Panc1 (cell line): ENCODE results near the gene TMEM62. TPM values are rescaled to one million over a fixed set of nuclear protein-coding genes. Genes with fewer than 3 reads are reported as not detected.
A peak's percentile ranks its signal among the peaks of the same experiment; 100 is the strongest.

ENCODE experiments used
- ATAC-seq: fragments of 200-7000 bp; cut with Tn5 transposase; 2 replicates; pipeline ENCODE4 v1.9.1; 2020; ENCODE audit warnings: mild to moderate bottlenecking, moderate library complexity
- BruUV-seq: library from RNA; stranded (reverse); fragments of 400-500 nt; replicated peaks from 2 replicates; lab custom pipeline; 2021; lab: Mats Ljungman, UMichigan
- CTCF ChIA-PET: fragments of 300-600 bp; sonication (Branson Sonifier 250); formaldehyde crosslinking; loops from one replicate; lab custom pipeline; 2022; ENCODE audit warnings: antibody characterized with exemption; lab: Charles Lee
- POLR2A ChIA-PET: fragments of 300-600 bp; sonication (Branson Sonifier 250); formaldehyde crosslinking; loops from one replicate; lab custom pipeline; 2022; ENCODE audit warnings: antibody characterized with exemption; lab: Charles Lee
- DNase-seq: peaks from one replicate; pipeline ENCODE4 v3.0.0-alpha.2; 2010; ENCODE audit warnings: low read depth, low spot score
- H3K27ac ChIP-seq: 2 replicates; pipeline ENCODE4 v1.5.1; 2011; ENCODE audit warnings: mild to moderate bottlenecking, low read length, inconsistent platforms
- H3K27me3 ChIP-seq: fragments of 200-500 bp; sonication (Bioruptor generic); 2 replicates; pipeline ENCODE4 v1.6.0; 2014; ENCODE audit warnings: low read length, inconsistent platforms; ENCODE audit not compliant: control insufficient read depth, insufficient read depth
- H3K36me3 ChIP-seq: fragments of 200-500 bp; sonication (Bioruptor generic); 2 replicates; pipeline ENCODE4 v1.5.1; 2014; ENCODE audit warnings: inconsistent platforms, mild to moderate bottlenecking, low read length, moderate library complexity; ENCODE audit not compliant: control insufficient read depth, insufficient read depth
- H3K4me1 ChIP-seq: 2 replicates; pipeline ENCODE4 v1.5.1; 2011; ENCODE audit warnings: inconsistent platforms, mild to moderate bottlenecking, low read length, moderate library complexity; ENCODE audit not compliant: control insufficient read depth, insufficient read depth
- H3K4me3 ChIP-seq, 2 experiments: 2 replicates each; pipeline ENCODE4 v1.5.1; 2011 to 2012; ENCODE audit warnings: low read depth in 2 of 2, low read length in 2 of 2, mild to moderate bottlenecking in 2 of 2, inconsistent platforms in 1 of 2, moderate library complexity in 1 of 2
- H3K9me3 ChIP-seq: fragments of 200-500 bp; sonication (Bioruptor generic); 2 replicates; pipeline ENCODE4 v1.5.1; 2014; ENCODE audit warnings: low read depth, mild to moderate bottlenecking, inconsistent platforms, low read length, moderate library complexity; ENCODE audit not compliant: control insufficient read depth, insufficient read depth
- CTCF ChIP-seq: fragments of 450-650 bp; IDR thresholded peaks from 2 replicates; pipeline ENCODE4 v1.5.1; 2017; ENCODE audit warnings: mild to moderate bottlenecking
- POLR2AphosphoS5 ChIP-seq: IDR thresholded peaks from 2 replicates; pipeline ENCODE4 v1.6.1; 2012; ENCODE audit warnings: mild to moderate bottlenecking, low read depth, low read length, moderate library complexity
- REST ChIP-seq, 2 experiments: IDR thresholded peaks; 2 replicates each; pipeline ENCODE4 v1.6.1; 2011 to 2012; ENCODE audit warnings: low read depth in 2 of 2, control low read depth in 1 of 2, low read length in 1 of 2, mild to moderate bottlenecking in 1 of 2, moderate library complexity in 1 of 2; ENCODE audit not compliant: insufficient read depth in 1 of 2
- SIN3A ChIP-seq: IDR thresholded peaks from 2 replicates; pipeline ENCODE4 v1.6.1; 2012; ENCODE audit warnings: low read depth, mild to moderate bottlenecking, low read length, moderate library complexity, borderline replicate concordance; ENCODE audit not compliant: insufficient read depth
- TCF7L2 ChIP-seq: IDR thresholded peaks from 2 replicates; pipeline ENCODE4 v1.6.1; 2011; ENCODE audit warnings: mild to moderate bottlenecking, low read depth, low read length, inconsistent platforms
- in situ Hi-C: cut with HindIII; loops from 2 replicates; pipeline ENCODE4 v1.10.0; 2016; ENCODE audit warnings: low sequenced_read_pairs, low pct_unique_long_range_greater_than_20kb
- intact Hi-C: fragments of 100-400 bp; cut with micrococcal nuclease; formaldehyde crosslinking; loops from one replicate; pipeline ENCODE4 v1.10.0; 2022; ENCODE audit not compliant: unreplicated experiment
- total RNA-seq: library from RNA; stranded (reverse); gene quantifications from one replicate; pipeline ENCODE4 v1.2.1, GENCODE V29; 2021; ENCODE audit not compliant: unreplicated experiment

The TMEM62 gene
- total RNA-seq, 1 experiment from 2014 or later: 20.4 TPM

GRCh38 chr15:43132830-43133429, 456 bp upstream of the TMEM62 start:
- intact Hi-C loops: no loop called here
- Histone ChIP-seq H3K36me3 (peaks cover 4% of the 10 kb centered on the region; the same call in 1 of the 2 replicates), H3K27me3 (no peaks in the 10 kb centered on the region), H3K4me3 (peak overlapping the region; percentile 70 to 83), H3K27ac (peak overlapping the region; percentile 86), H3K9me3 (no peaks in the 10 kb centered on the region), H3K4me1 (peaks cover 11% of the 10 kb centered on the region)
- TF ChIP-seq SIN3A (no peak), TCF7L2 (no peak), REST (IDR thresholded peaks at IDR 0.05; ENCODE audit: insufficient read depth in 1 of 2, low read depth in 2 of 2, low read length in 1 of 2) (no peak), POLR2AphosphoS5 (no peak), CTCF (no peak)
- peak; percentile 47 for ATAC-seq
- in situ Hi-C loops: no loop called here
- DNase-seq: no peak
- CTCF ChIA-PET: no interaction called here
- no TSS peak for BruUV-seq
- POLR2A ChIA-PET: no interaction called here

DNA sequence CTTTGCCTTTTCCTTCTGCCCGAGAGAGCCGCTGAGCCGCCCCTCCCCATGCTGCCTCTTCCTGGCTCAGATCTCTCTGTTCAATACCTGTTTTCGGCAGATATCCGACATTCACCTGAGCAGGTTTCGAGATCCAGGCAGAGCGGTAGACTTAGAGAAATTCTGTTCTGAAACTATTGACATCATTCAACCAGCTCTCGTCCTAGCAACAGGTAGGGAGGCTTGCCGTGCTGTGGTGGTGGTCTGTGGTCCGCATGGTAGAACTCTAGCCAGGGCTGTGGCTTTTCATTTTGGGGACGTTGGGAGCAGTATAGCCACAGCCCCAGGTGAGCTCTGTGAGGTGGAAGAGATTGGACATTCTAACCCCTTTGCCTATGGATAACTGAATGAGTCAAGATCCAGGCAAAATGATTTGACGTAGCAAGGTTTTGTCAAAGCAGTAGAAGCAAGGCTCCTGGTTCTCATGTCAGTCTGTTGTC, 810 bp downstream of the TMEM62 start:
- POLR2A ChIA-PET: no interaction called here
- no TSS peak for BruUV-seq

More for the DNA sequence above, 810 bp downstream of the TMEM62 start:
- no peak for ATAC-seq
- DNase-seq: no peak
- peaks cover 11% of the 10 kb centered on the region for H3K4me1 ChIP-seq
- H3K4me3 ChIP-seq: peak overlapping the region; percentile 70 to 83
- peaks cover 4% of the 10 kb centered on the region; the same call in 1 of the 2 replicates for H3K36me3 ChIP-seq
- CTCF ChIA-PET: no interaction called here
- intact Hi-C loops (no loop called here), in situ Hi-C loops (no loop called here)
- H3K27me3 ChIP-seq: no peaks in the 10 kb centered on the region
- H3K9me3 ChIP-seq: no peaks in the 10 kb centered on the region
- H3K27ac ChIP-seq: peak overlapping the region; percentile 86
- TF ChIP-seq REST (IDR thresholded peaks at IDR 0.05; ENCODE audit: insufficient read depth in 1 of 2, low read depth in 2 of 2, low read length in 1 of 2): no peak
- no peak for TF ChIP-seq TCF7L2
- no peak for TF ChIP-seq CTCF
- no peak for TF ChIP-seq POLR2AphosphoS5
- TF ChIP-seq SIN3A: no peak
